ENCODE data around the gene PPID.
"Not testable (repeated sequence)": the region's sequence is repeated elsewhere in the genome, so short reads cannot be mapped to it uniquely, and the experiment has no call there.

PPID gene

DNA sequence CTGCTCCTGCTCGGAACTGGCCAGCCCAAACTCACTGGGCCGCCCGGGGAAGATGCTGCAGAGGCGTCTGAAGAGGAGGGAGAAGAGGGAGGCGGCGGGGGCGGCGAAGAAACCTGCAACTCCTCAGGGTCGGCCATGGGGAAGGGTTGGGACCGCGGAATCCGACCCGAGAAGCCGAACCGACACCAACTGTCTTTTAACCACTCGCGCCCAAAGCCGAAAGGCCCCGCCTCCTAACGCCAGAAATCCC, 51.6 kb downstream of the PPID start, which contains the start of gene C4orf46:
C4orf46 (minus strand) TSS at position 223 of the 250 bp plus-strand sequence; CDS start at position 137, 86 bp downstream.
- peak within 1 kb of the TSS; percentile 91 for H3K4me3 ChIP-seq (ENCODE audit: control insufficient read depth, low read depth, low read length)
- TF ChIP-seq, protein P1, sequence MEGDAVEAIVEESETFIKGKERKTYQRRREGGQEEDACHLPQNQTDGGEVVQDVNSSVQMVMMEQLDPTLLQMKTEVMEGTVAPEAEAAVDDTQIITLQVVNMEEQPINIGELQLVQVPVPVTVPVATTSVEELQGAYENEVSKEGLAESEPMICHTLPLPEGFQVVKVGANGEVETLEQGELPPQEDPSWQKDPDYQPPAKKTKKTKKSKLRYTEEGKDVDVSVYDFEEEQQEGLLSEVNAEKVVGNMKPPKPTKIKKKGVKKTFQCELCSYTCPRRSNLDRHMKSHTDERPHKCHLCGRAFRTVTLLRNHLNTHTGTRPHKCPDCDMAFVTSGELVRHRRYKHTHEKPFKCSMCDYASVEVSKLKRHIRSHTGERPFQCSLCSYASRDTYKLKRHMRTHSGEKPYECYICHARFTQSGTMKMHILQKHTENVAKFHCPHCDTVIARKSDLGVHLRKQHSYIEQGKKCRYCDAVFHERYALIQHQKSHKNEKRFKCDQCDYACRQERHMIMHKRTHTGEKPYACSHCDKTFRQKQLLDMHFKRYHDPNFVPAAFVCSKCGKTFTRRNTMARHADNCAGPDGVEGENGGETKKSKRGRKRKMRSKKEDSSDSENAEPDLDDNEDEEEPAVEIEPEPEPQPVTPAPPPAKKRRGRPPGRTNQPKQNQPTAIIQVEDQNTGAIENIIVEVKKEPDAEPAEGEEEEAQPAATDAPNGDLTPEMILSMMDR (conservative IDR thresholded peaks at IDR 0.05; ENCODE audit: control insufficient read depth, insufficient read depth, low read depth, low read length): no peak
- DNase-seq (ENCODE audit: low read depth): no peak

DNA sequence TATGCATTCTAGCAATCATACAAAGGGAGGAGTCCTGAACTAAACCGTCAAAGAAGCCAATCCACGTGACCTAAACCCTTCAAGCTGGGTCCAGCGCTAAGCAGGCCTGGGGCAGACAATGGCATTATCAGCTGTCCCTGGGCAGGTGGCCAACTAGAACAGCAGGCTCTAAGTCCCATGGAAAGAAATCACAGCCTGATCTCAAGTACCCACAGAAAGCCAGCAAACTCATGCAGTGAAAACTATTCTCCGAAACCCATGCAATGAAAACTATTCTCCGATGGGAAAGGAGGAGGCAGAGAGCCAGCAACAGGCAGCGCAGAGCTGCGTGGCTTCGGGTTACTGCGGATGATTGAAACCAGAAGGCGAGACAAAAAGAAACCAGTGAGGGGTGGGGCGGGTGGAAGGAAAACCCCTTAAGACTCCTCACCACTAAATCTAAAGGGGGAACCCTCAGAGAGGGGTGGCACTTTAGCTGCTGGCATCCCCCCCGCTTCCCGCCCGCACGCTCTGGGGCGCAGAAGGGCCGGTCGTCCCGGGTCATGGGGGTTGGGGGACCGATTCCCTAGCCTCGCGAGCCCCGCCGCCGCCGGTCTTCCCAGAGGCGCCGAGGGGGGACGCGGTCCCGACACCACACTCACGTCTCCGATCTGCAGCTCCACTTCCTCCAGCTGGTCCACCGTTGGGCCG, 52.1 kb downstream of the PPID start:
- peak overlapping the region; percentile 91 for H3K4me3 ChIP-seq (ENCODE audit: control insufficient read depth, low read depth, low read length)
- TF ChIP-seq, protein P1 (conservative IDR thresholded peaks at IDR 0.05; ENCODE audit: control insufficient read depth, insufficient read depth, low read depth, low read length): no peak
- peak; percentile 79 for DNase-seq (ENCODE audit: low read depth)

GRCh38 chr4:158669310-158669709, 53.9 kb downstream of the PPID start:
- no peak overlapping the region for H3K4me3 ChIP-seq (ENCODE audit: control insufficient read depth, low read depth, low read length)
- no peak for DNase-seq (ENCODE audit: low read depth)
- TF ChIP-seq, protein P1 (conservative IDR thresholded peaks at IDR 0.05; ENCODE audit: control insufficient read depth, insufficient read depth, low read depth, low read length): no peak

DNA sequence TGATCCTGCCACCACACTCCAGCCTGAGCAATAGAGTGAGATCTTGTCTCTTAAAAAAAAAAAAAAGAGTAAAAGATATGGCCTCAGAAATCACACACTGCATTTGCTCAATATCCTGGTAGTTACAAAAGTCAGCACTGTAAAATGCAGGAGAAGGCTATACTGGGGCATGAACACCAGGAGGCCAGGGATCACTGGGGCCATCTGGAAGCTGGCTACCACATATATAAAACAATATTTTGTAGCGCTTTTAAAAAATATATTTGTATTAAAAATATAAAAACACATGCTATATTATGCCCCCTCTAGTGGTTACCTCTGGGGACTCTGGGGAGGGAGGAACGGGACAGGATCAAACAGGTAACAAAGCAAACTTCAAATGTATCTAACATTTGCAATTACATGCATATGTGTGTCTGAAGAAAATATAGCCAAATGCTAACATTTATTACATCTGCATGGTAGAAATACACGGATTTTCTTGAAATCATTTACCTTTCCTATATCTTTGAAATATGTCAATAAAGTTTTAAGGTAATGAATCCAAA, 55.5 kb downstream of the PPID start:
- peak; percentile 12 for DNase-seq (ENCODE audit: low read depth)

GRCh38 chr4:158666892-158667291, 56.3 kb downstream of the PPID start:
- no peak overlapping the region for H3K4me3 ChIP-seq (ENCODE audit: control insufficient read depth, low read depth, low read length)
- no peak for DNase-seq (ENCODE audit: low read depth)
- TF ChIP-seq, protein P1 (conservative IDR thresholded peaks at IDR 0.05; ENCODE audit: control insufficient read depth, insufficient read depth, low read depth, low read length): no peak

More for the DNA sequence above, 55.5 kb downstream of the PPID start:
- TF ChIP-seq, protein P1 (conservative IDR thresholded peaks at IDR 0.05; ENCODE audit: control insufficient read depth, insufficient read depth, low read depth, low read length): peak; percentile 49
- no peak overlapping the region for H3K4me3 ChIP-seq (ENCODE audit: control insufficient read depth, low read depth, low read length)

GRCh38 chr4:158664806-158665205, 58.4 kb downstream of the PPID start:
- TF ChIP-seq, protein P1 (conservative IDR thresholded peaks at IDR 0.05; ENCODE audit: control insufficient read depth, insufficient read depth, low read depth, low read length): no peak
- H3K4me3 ChIP-seq (ENCODE audit: control insufficient read depth, low read depth, low read length): no peak overlapping the region
- DNase-seq (ENCODE audit: low read depth): no peak

DNA sequence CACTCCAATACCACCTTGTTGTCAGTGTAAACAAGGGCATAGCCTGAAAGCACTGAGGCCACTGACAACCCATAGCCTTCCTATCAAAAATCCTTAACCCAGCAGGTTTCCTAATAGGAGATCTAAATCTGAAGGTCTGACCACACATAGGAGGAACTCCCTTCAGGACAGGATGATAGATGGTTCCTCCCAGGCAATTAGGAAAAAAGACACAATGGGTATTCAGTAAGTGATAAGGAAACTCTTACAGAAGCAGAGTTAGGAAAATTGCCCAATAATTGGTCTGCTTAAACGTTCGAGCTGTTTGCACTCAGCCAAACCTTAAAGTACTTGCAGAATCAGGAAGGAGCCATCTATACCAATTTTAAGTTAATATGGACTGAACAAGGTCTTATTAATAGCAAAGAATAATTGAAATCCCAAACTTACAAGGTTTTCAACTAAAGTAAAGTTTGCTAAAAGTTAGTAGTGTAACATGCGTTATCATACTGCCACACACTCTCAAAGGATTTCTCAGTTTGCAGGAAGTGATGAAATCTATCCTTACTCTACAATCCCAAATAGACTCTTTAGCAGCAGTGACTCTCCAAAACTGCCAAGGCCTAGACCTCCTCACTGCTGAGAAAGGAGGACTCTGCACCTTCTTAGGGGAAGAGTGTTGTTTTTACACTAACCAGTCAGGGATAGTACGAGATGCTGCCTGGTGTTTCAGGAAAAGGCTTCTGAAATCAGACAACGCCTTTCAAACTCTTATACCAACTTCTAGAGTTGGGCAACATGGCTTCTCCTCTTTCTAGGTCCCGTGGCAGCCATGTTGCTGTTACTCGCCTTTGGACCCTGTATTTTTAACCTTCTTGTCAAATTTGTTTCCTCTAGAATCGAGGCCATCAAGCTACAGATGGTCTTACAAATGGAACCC, 59.2 kb downstream of the PPID start:
- not testable (repeated sequence) for H3K4me3 ChIP-seq (ENCODE audit: control insufficient read depth, low read depth, low read length); DNase-seq (ENCODE audit: low read depth)

- not testable (repeated sequence) for H3K4me3 ChIP-seq (ENCODE audit: control insufficient read depth, low read depth, low read length); DNase-seq (ENCODE audit: low read depth)
Measured at GRCh38 chr4:158663255-158663654, 59.9 kb downstream of the PPID start.
